22Rv1 (cell line): ENCODE measurements around the gene CDX1.

Source experiments
- ZFX ChIP-seq: fragments of 450-650 bp; IDR thresholded peaks from 2 replicates; pipeline ENCODE4 v1.6.1; 2017; ENCODE audit warnings: antibody characterized with exemption, borderline replicate concordance
- TF ChIP-seq, protein P1 (sequence below): fragments of 450-650 bp; IDR thresholded peaks from 2 replicates; pipeline ENCODE4 v1.5.1; 2017; ENCODE audit warnings: mild to moderate bottlenecking

- no peak for TF ChIP-seq ZFX
- TF ChIP-seq, protein P1, sequence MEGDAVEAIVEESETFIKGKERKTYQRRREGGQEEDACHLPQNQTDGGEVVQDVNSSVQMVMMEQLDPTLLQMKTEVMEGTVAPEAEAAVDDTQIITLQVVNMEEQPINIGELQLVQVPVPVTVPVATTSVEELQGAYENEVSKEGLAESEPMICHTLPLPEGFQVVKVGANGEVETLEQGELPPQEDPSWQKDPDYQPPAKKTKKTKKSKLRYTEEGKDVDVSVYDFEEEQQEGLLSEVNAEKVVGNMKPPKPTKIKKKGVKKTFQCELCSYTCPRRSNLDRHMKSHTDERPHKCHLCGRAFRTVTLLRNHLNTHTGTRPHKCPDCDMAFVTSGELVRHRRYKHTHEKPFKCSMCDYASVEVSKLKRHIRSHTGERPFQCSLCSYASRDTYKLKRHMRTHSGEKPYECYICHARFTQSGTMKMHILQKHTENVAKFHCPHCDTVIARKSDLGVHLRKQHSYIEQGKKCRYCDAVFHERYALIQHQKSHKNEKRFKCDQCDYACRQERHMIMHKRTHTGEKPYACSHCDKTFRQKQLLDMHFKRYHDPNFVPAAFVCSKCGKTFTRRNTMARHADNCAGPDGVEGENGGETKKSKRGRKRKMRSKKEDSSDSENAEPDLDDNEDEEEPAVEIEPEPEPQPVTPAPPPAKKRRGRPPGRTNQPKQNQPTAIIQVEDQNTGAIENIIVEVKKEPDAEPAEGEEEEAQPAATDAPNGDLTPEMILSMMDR: no peak
These were observed 42.4 kb upstream of the CDX1 start for GRCh38 chr5:150124111-150124557.
